Osteocyte (in vitro differentiated cells): Measurements from ENCODE around the gene PSIP1. TPM values are rescaled to one million over a fixed set of nuclear protein-coding genes. Genes with fewer than 3 reads are reported as not detected.
"Not testable (repeated sequence)": the region's sequence is repeated elsewhere in the genome, so short reads cannot be mapped to it uniquely, and the experiment has no call there.

Experiments
- DNase-seq: peaks from one replicate; pipeline ENCODE4 v3.0.0; 2021; ENCODE audit warnings: mixed read lengths; ENCODE audit not compliant: unreplicated experiment; ENCODE audit errors: extremely low spot score
- H3K27ac Mint-ChIP-seq: one replicate; pipeline ENCODE4 v1.8.0; 2021; ENCODE audit warnings: mild to moderate bottlenecking, mixed read lengths; ENCODE audit not compliant: unreplicated experiment
- H3K27me3 Mint-ChIP-seq: one replicate; pipeline ENCODE4 v1.8.0; 2021; ENCODE audit warnings: mixed read lengths; ENCODE audit not compliant: unreplicated experiment
- H3K36me3 Mint-ChIP-seq: one replicate; pipeline ENCODE4 v1.8.0; 2021; ENCODE audit warnings: mixed read lengths; ENCODE audit not compliant: unreplicated experiment
- H3K4me1 Mint-ChIP-seq: one replicate; pipeline ENCODE4 v1.8.0; 2021; ENCODE audit warnings: mixed read lengths; ENCODE audit not compliant: unreplicated experiment
- H3K4me3 Mint-ChIP-seq: one replicate; pipeline ENCODE4 v1.8.0; 2021; ENCODE audit warnings: mild to moderate bottlenecking, moderate library complexity, mixed read lengths; ENCODE audit not compliant: unreplicated experiment
- H3K9me3 Mint-ChIP-seq: one replicate; pipeline ENCODE4 v1.8.0; 2021; ENCODE audit warnings: mixed read lengths; ENCODE audit not compliant: unreplicated experiment
- CTCF ChIP-seq: fragments of 200-600 bp; sonication (generic); IDR thresholded peaks from 2 replicates; pipeline ENCODE4 v1.5.0; 2021; ENCODE audit warnings: antibody characterized with exemption, mild to moderate bottlenecking, moderate library complexity
- total RNA-seq: library from RNA; stranded (reverse); gene quantifications from 2 replicates; pipeline ENCODE4 v1.2.1, GENCODE V29; 2021

Gene PSIP1
- total RNA-seq, 1 donor from 2014 or later: 78.1 TPM

GRCh38 chr9:15543047-15543813 lies 32.5 kb upstream of the PSIP1 start:
- no peaks in the 10 kb centered on the region for H3K9me3 Mint-ChIP-seq
- H3K27me3 Mint-ChIP-seq: peaks cover 5% of the 10 kb centered on the region
- TF ChIP-seq CTCF: no peak
- no peak overlapping the region for H3K4me3 Mint-ChIP-seq
- no peaks in the 10 kb centered on the region for H3K36me3 Mint-ChIP-seq
- no peaks in the 10 kb centered on the region for H3K4me1 Mint-ChIP-seq
- no peak for DNase-seq
- H3K27ac Mint-ChIP-seq: no peak overlapping the region

GRCh38 chr9:15542624-15543023 lies 31.9 kb upstream of the PSIP1 start:
- Mint-ChIP-seq H3K36me3 (no peaks in the 10 kb centered on the region), H3K9me3 (no peaks in the 10 kb centered on the region), H3K4me1 (no peaks in the 10 kb centered on the region), H3K4me3 (no peak overlapping the region), H3K27ac (no peak overlapping the region), H3K27me3 (peaks cover 5% of the 10 kb centered on the region)
- TF ChIP-seq CTCF: no peak
- no peak for DNase-seq

- no peak for DNase-seq
- Mint-ChIP-seq H3K4me1 (no peaks in the 10 kb centered on the region), H3K36me3 (no peaks in the 10 kb centered on the region), H3K27me3 (peaks cover 5% of the 10 kb centered on the region), H3K9me3 (no peaks in the 10 kb centered on the region), H3K27ac (no peak overlapping the region), H3K4me3 (no peak overlapping the region)
- no peak for TF ChIP-seq CTCF
Observed at GRCh38 chr9:15541872-15542271, 31.1 kb upstream of the PSIP1 start.

GRCh38 chr9:15531380-15531779 lies 20.6 kb upstream of the PSIP1 start:
- Mint-ChIP-seq H3K4me1 (no peaks in the 10 kb centered on the region), H3K4me3 (no peak overlapping the region), H3K27ac (no peak overlapping the region), H3K36me3 (no peaks in the 10 kb centered on the region), H3K27me3 (no peaks in the 10 kb centered on the region), H3K9me3 (no peaks in the 10 kb centered on the region)
- TF ChIP-seq CTCF: no peak
- no peak for DNase-seq

GRCh38 chr9:15529566-15530324 lies 19.0 kb upstream of the PSIP1 start:
- Mint-ChIP-seq H3K27me3 (peaks cover 4% of the 10 kb centered on the region), H3K36me3 (no peaks in the 10 kb centered on the region), H3K9me3 (no peaks in the 10 kb centered on the region), H3K4me1 (no peaks in the 10 kb centered on the region), H3K27ac (no peak overlapping the region), H3K4me3 (no peak overlapping the region)
- no peak for TF ChIP-seq CTCF
- DNase-seq: no peak

- not testable (repeated sequence) for H3K27ac Mint-ChIP-seq, DNase-seq, H3K9me3 Mint-ChIP-seq
Observed at GRCh38 chr9:15527035-15527434, 16.3 kb upstream of the PSIP1 start.

More at GRCh38 chr9:15527035-15527434, 16.3 kb upstream of the PSIP1 start:
- not testable (repeated sequence) for H3K36me3 Mint-ChIP-seq, H3K27me3 Mint-ChIP-seq, H3K4me3 Mint-ChIP-seq, H3K4me1 Mint-ChIP-seq
